GM12891 (cell line): Measurements from ENCODE around the gene TESK1.

Experiments
- PAX5 ChIP-seq: IDR thresholded peaks from 2 replicates; pipeline ENCODE4 v1.6.1; 2011; ENCODE audit warnings: low read length, moderate library complexity, mild to moderate bottlenecking; ENCODE audit not compliant: insufficient read depth, severe bottlenecking
- POLR2A ChIP-seq: IDR thresholded peaks from 2 replicates; pipeline ENCODE4 v1.6.1; 2011; ENCODE audit warnings: low read depth, low read length, control low read depth
- POLR2AphosphoS5 ChIP-seq: IDR thresholded peaks from 2 replicates; pipeline ENCODE4 v1.6.1; 2011; ENCODE audit warnings: low read depth, low read length, control low read depth
- POU2F2 ChIP-seq: IDR thresholded peaks from 2 replicates; pipeline ENCODE4 v1.6.1; 2011; ENCODE audit warnings: low read depth, mild to moderate bottlenecking, control low read depth, low read length, moderate library complexity
- SPI1 ChIP-seq: IDR thresholded peaks from 2 replicates; pipeline ENCODE4 v1.6.1; 2011; ENCODE audit warnings: low read depth, low read length, control low read depth
- TAF1 ChIP-seq: IDR thresholded peaks from 2 replicates; pipeline ENCODE4 v1.6.1; 2011; ENCODE audit warnings: low read depth, low read length, control low read depth

DNA sequence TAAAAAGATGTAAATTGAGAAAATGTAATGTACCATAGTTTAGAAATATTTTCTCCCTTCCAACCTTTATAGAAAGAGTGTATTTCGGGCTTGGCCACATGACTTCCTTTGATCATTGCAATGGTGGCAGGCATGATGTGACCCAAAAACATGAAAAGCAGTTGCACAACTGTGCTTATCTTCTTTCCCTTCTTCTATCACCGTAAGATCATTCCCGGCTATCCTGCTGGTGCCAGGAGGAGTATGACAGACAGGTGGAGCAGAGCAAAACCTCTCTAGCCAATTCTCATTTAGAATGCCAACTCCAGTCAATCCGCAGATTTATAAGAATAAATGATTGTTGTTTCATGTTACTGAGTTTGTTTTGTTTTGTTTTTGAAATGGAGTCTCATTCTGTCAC is 10.6 kb upstream of the TESK1 start:
- TF ChIP-seq POLR2AphosphoS5, result no peak
- TF ChIP-seq TAF1, result no peak
- no peak for TF ChIP-seq POLR2A
- no peak for TF ChIP-seq POU2F2
- TF ChIP-seq SPI1, result no peak
- no peak for TF ChIP-seq PAX5
